K562 (cell line): ENCODE results near the gene C17orf50. TPM values are rescaled to one million over a fixed set of nuclear protein-coding genes. Genes with fewer than 3 reads are reported as not detected.

Source experiments
- CCNT2 ChIP-seq: IDR thresholded peaks from 2 replicates; pipeline ENCODE4 v1.6.1; 2011; ENCODE audit warnings: borderline replicate concordance, low read depth, mild to moderate bottlenecking, moderate library complexity, mixed read lengths, low read length; ENCODE audit not compliant: insufficient read length; ENCODE audit errors: extremely low read depth
- EWSR1 ChIP-seq: fragments of 450-650 bp; IDR thresholded peaks from 2 replicates; pipeline ENCODE4 v1.6.1; 2018; ENCODE audit warnings: borderline replicate concordance, mild to moderate bottlenecking, low read depth, moderate library complexity; ENCODE audit not compliant: partially characterized antibody
- GABPA ChIP-seq: fragments of 200-800 bp; sonication (Bioruptor generic); conservative IDR thresholded peaks from 2 replicates; pipeline ENCODE4 v1.6.1; 2016; ENCODE audit warnings: low read depth, missing genetic modification characterization, missing compliant biosample characterization
- HNRNPUL1 ChIP-seq: fragments of 200-400 bp; formaldehyde crosslinking; IDR thresholded peaks from 2 replicates; pipeline ENCODE4 v1.6.1; 2017; ENCODE audit warnings: low read length
- NR2C1 ChIP-seq, 2 experiments: fragments of 450-650 bp; IDR thresholded peaks; 2 replicates each; pipeline ENCODE4 v1.6.1; 2017; ENCODE audit warnings: mild to moderate bottlenecking in 2 of 2, antibody characterized with exemption in 1 of 2, inconsistent platforms in 1 of 2, missing compliant biosample characterization in 1 of 2, missing genetic modification characterization in 1 of 2
- PHTF2 ChIP-seq: fragments of 250-450 bp; sonication (Bioruptor Pico); IDR thresholded peaks from 2 replicates; pipeline ENCODE4 v1.5.0; 2021; ENCODE audit warnings: mild to moderate bottlenecking
- SIX5 ChIP-seq, 2 experiments: IDR thresholded peaks; 2 replicates each; pipeline ENCODE4 v1.6.1; 2011; ENCODE audit warnings: low read length in 2 of 2, borderline replicate concordance in 1 of 2, low read depth in 1 of 2, mild to moderate bottlenecking in 1 of 2, moderate library complexity in 1 of 2; ENCODE audit not compliant: insufficient read depth in 1 of 2
- TCF3 ChIP-seq: sonication (generic); formaldehyde crosslinking; IDR thresholded peaks from 2 replicates; pipeline ENCODE4 v1.4.0; 2020; ENCODE audit warnings: mild to moderate bottlenecking, missing genetic modification reagents
- ZNF57 ChIP-seq: fragments of 450-650 bp; formaldehyde crosslinking; IDR thresholded peaks from 2 replicates; pipeline ENCODE4 v1.4.0; 2020; ENCODE audit warnings: mild to moderate bottlenecking, moderate library complexity
- polyA plus RNA-seq, 8 experiments: library from polyadenylated mRNA; depleted of rRNA in 4 of 8; stranded (reverse) in 5 of 8; unstranded in 3 of 8; fragments of >200 nt; fragmentation: Nextera tagmentation in 2 of 8; fragmentation: Illumina TruSeq in 1 of 8; extraction: Ambion mirVana in 2 of 8; extraction: Trizol in 1 of 8; gene quantifications; 2 replicates each; pipeline versions ENCODE4 v1.2.1 to v1.2.3, GENCODE V29; 2011 to 2014; ENCODE audit warnings: inconsistent platforms in 1 of 8, missing spikeins in 1 of 8
- total RNA-seq, 7 experiments: library from RNA; depleted of rRNA in 6 of 7; stranded (reverse); fragments of >200 nt in 6 of 7; fragmentation: Illumina TruSeq in 2 of 7; extraction: Trizol in 2 of 7; gene quantifications; 2 replicates each; pipeline versions ENCODE4 v1.2.1 to v1.2.3, GENCODE V29; 2011 to 2021; ENCODE audit warnings: low replicate concordance in 1 of 7
- TF ChIP-seq, protein P1 (sequence below): sonication (generic); formaldehyde crosslinking; IDR thresholded peaks from 2 replicates; pipeline ENCODE4 v1.8.1; 2023; ENCODE audit warnings: mild to moderate bottlenecking, missing genetic modification reagents
- TF ChIP-seq, protein P2 (sequence below): fragments of 450-650 bp; formaldehyde crosslinking; IDR thresholded peaks from 2 replicates; pipeline ENCODE4 v1.4.0; 2020; ENCODE audit warnings: mild to moderate bottlenecking, moderate library complexity
- TF ChIP-seq, protein P3 (sequence below): sonication (generic); formaldehyde crosslinking; IDR thresholded peaks from 2 replicates; pipeline ENCODE4 v1.8.0; 2022; ENCODE audit warnings: missing genetic modification reagents, mild to moderate bottlenecking, moderate library complexity, borderline replicate concordance
- TF ChIP-seq, protein P4 (sequence below): fragments of 450-650 bp; IDR thresholded peaks from 2 replicates; pipeline ENCODE4 v1.6.1; 2018; ENCODE audit not compliant: partially characterized antibody
- TF ChIP-seq, protein P5 (sequence below): fragments of 450-650 bp; IDR thresholded peaks from 2 replicates; pipeline ENCODE4 v1.6.1; 2016; ENCODE audit warnings: borderline replicate concordance

Gene C17orf50
- total and polyA plus RNA-seq, 9 of the 15 experiments (the other 6 are each of a cell fraction or from before 2014, with no cell fraction given), result not detected

DNA sequence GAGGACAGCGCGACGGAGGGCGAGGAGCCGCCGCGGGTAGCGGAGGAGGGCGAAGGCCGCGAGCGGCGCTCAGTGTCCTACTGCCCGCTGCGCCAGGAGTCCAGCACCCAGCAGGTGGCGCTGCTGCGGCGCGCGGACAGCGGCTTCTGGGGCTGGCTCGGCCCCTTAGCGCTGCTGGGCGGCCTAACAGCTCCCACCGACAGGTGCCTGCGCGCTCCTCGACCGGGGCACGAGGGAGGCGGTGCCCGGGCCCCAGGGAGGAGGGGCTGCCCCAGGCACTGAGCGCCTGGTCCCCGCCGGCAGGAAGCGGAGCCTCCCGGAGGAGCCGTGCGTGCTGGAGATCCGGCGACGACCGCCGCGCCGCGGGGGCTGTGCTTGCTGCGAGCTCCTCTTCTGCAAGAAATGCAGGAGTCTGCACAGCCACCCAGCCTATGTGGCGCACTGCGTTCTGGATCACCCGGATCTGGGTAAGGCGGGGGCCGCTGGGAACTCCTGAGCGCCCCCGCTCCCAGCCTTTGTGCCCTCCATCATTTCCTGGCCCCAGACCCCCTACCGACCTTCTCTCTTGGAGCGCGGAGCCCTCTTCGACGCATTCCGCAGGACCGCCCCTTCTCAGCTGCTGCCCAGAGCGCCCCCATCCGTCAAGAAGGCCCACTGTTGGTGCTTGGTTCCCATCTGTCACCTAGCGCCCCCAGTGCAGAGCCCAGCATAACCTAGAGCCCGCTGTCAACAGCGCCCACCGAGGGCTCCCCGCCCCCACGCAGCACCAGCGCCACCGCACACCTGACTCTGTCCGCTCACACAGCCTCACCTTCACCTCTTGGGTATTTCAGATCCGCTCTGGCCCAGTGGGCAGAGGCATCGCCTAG is 3.7 kb downstream of the C17orf50 start (continued):
- TF ChIP-seq, protein P1, sequence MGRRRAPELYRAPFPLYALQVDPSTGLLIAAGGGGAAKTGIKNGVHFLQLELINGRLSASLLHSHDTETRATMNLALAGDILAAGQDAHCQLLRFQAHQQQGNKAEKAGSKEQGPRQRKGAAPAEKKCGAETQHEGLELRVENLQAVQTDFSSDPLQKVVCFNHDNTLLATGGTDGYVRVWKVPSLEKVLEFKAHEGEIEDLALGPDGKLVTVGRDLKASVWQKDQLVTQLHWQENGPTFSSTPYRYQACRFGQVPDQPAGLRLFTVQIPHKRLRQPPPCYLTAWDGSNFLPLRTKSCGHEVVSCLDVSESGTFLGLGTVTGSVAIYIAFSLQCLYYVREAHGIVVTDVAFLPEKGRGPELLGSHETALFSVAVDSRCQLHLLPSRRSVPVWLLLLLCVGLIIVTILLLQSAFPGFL (CRISPR knock-in tag), result no peak
- TF ChIP-seq PHTF2, result no peak
- TF ChIP-seq NR2C1 (IDR thresholded peaks at IDR 0.05), result no peak
- TF ChIP-seq NR2C1 (tag; IDR thresholded peaks at IDR 0.05), result no peak
- no peak for TF ChIP-seq HNRNPUL1
- TF ChIP-seq, protein P2, sequence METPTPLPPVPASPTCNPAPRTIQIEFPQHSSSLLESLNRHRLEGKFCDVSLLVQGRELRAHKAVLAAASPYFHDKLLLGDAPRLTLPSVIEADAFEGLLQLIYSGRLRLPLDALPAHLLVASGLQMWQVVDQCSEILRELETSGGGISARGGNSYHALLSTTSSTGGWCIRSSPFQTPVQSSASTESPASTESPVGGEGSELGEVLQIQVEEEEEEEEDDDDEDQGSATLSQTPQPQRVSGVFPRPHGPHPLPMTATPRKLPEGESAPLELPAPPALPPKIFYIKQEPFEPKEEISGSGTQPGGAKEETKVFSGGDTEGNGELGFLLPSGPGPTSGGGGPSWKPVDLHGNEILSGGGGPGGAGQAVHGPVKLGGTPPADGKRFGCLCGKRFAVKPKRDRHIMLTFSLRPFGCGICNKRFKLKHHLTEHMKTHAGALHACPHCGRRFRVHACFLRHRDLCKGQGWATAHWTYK (CRISPR knock-in tag), result 0 out of 2 replicates have a peak, but pooled peaks have one; percentile 53
- TF ChIP-seq TCF3, result no peak
- no peak for TF ChIP-seq EWSR1
- TF ChIP-seq, protein P3, sequence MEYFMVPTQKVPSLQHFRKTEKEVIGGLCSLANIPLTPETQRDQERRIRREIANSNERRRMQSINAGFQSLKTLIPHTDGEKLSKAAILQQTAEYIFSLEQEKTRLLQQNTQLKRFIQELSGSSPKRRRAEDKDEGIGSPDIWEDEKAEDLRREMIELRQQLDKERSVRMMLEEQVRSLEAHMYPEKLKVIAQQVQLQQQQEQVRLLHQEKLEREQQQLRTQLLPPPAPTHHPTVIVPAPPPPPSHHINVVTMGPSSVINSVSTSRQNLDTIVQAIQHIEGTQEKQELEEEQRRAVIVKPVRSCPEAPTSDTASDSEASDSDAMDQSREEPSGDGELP, result no peak; the same call in 1 of the 2 replicates
- TF ChIP-seq, protein P4, sequence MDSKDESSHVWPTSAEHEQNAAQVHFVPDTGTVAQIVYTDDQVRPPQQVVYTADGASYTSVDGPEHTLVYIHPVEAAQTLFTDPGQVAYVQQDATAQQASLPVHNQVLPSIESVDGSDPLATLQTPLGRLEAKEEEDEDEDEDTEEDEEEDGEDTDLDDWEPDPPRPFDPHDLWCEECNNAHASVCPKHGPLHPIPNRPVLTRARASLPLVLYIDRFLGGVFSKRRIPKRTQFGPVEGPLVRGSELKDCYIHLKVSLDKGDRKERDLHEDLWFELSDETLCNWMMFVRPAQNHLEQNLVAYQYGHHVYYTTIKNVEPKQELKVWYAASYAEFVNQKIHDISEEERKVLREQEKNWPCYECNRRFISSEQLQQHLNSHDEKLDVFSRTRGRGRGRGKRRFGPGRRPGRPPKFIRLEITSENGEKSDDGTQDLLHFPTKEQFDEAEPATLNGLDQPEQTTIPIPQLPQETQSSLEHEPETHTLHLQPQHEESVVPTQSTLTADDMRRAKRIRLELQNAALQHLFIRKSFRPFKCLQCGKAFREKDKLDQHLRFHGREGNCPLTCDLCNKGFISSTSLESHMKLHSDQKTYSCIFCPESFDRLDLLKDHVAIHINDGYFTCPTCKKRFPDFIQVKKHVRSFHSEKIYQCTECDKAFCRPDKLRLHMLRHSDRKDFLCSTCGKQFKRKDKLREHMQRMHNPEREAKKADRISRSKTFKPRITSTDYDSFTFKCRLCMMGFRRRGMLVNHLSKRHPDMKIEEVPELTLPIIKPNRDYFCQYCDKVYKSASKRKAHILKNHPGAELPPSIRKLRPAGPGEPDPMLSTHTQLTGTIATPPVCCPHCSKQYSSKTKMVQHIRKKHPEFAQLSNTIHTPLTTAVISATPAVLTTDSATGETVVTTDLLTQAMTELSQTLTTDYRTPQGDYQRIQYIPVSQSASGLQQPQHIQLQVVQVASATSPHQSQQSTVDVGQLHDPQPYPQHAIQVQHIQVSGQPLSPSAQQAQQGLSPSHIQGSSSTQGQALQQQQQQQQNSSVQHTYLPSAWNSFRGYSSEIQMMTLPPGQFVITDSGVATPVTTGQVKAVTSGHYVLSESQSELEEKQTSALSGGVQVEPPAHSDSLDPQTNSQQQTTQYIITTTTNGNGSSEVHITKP, result peak; percentile 77
- TF ChIP-seq ZNF57, result no peak
- TF ChIP-seq, protein P5, sequence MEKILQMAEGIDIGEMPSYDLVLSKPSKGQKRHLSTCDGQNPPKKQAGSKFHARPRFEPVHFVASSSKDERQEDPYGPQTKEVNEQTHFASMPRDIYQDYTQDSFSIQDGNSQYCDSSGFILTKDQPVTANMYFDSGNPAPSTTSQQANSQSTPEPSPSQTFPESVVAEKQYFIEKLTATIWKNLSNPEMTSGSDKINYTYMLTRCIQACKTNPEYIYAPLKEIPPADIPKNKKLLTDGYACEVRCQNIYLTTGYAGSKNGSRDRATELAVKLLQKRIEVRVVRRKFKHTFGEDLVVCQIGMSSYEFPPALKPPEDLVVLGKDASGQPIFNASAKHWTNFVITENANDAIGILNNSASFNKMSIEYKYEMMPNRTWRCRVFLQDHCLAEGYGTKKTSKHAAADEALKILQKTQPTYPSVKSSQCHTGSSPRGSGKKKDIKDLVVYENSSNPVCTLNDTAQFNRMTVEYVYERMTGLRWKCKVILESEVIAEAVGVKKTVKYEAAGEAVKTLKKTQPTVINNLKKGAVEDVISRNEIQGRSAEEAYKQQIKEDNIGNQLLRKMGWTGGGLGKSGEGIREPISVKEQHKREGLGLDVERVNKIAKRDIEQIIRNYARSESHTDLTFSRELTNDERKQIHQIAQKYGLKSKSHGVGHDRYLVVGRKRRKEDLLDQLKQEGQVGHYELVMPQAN, result no peak
- no peak for TF ChIP-seq SIX5 (IDR thresholded peaks at IDR 0.05; ENCODE audit: borderline replicate concordance in 1 of 2, insufficient read depth in 1 of 2, low read depth in 1 of 2, low read length in 2 of 2)
- 0 out of 2 replicates have a peak, but pooled peaks have one; percentile 32 for TF ChIP-seq GABPA (tag)
- TF ChIP-seq CCNT2, result peak; percentile 57
